SJCRH30 (cell line): ENCODE results near the gene CACNA1A. TPM values are rescaled to one million over a fixed set of nuclear protein-coding genes. Genes with fewer than 3 reads are reported as not detected.

Experiments used
- DNase-seq, 2 experiments: peaks; one replicate each; pipeline ENCODE4 v3.0.0-alpha.2; 2015 to 2020
- H3K27ac ChIP-seq: fragments of 250-450 bp; sonication (Bioruptor Pico); 2 replicates; pipeline ENCODE4 v1.5.1; 2020; ENCODE audit warnings: mild to moderate bottlenecking, moderate library complexity
- H3K27me3 ChIP-seq: fragments of 250-450 bp; sonication (Bioruptor Pico); 2 replicates; pipeline ENCODE4 v1.5.1; 2020; ENCODE audit warnings: mild to moderate bottlenecking, moderate library complexity
- H3K36me3 ChIP-seq: fragments of 250-450 bp; sonication (Bioruptor Pico); 2 replicates; pipeline ENCODE4 v1.5.1; 2020; ENCODE audit warnings: mild to moderate bottlenecking, moderate library complexity
- H3K4me1 ChIP-seq: fragments of 250-450 bp; sonication (Bioruptor Pico); 2 replicates; pipeline ENCODE4 v1.5.1; 2020; ENCODE audit warnings: mild to moderate bottlenecking, moderate library complexity
- H3K4me3 ChIP-seq: fragments of 250-450 bp; sonication (Bioruptor Pico); 2 replicates; pipeline ENCODE4 v1.5.1; 2020; ENCODE audit warnings: mild to moderate bottlenecking, moderate library complexity
- H3K9me3 ChIP-seq: fragments of 250-450 bp; sonication (Bioruptor Pico); replicated peaks from 2 replicates; pipeline ENCODE4 v1.5.1; 2020; ENCODE audit warnings: mild to moderate bottlenecking, moderate library complexity
- total RNA-seq: library from RNA; depleted of rRNA; stranded (reverse); fragments of >200 nt; shearing (Covaris generic); gene quantifications from 2 replicates; pipeline ENCODE4 v1.2.3, GENCODE V29; 2014

The CACNA1A gene
- total RNA-seq, 1 experiment from 2014 or later, result 0.12 TPM

DNA sequence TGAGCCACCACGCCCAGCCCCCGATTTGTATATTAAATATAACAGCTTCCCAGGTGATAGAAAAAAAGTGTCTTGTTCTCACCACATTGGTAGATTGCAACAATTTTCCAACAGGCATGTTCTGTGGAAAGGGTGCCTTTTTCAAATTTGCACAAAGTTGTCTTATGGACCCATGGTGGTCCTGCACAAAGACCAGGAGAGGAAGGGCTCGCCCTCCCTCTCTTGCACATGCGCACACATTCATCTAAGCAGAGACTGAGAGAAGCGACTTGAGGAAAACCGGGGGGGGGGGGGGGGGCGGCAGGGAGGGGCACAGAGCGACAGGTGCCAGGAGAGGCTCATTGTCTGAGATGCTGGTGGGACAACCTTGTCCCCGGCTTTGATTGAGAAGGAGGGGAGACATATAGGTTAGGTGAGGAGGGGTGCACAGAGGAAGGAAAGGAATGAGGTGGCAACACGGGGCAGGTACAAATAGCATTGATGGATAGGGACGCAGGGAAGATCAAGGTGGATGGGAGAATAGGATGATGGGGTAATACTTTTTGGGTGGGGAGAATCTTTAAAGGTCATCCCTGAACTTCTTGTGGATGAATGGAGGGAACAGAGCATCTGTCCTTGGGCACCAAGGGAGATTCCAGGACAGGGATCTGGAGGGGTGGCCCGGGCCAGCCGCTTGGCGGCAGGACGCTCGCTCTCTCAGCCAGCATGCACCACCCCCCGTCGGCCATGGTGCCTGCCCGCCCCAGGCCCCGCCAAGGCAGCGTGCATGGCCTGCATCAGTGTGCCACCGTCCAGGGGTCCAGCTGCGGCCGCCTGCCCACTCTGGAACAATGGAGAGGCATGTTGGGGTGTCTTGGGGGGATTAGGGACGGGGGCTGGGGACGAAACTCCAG lies 280.1 kb downstream of the CACNA1A start:
- no peaks in the 10 kb centered on the region for H3K9me3 ChIP-seq
- no peak overlapping the region for H3K4me3 ChIP-seq
- H3K4me1 ChIP-seq, result no peaks in the 10 kb centered on the region
- H3K27me3 ChIP-seq, result peaks cover 27% of the 10 kb centered on the region
- no peak for DNase-seq
- H3K27ac ChIP-seq, result no peak overlapping the region
- H3K36me3 ChIP-seq, result no peaks in the 10 kb centered on the region

GRCh38 chr19:13225085-13225484 lies 281.2 kb downstream of the CACNA1A start:
- H3K4me3 ChIP-seq, result no peak overlapping the region
- no peaks in the 10 kb centered on the region for H3K36me3 ChIP-seq
- peaks cover 25% of the 10 kb centered on the region for H3K27me3 ChIP-seq
- no peak for DNase-seq
- no peaks in the 10 kb centered on the region for H3K4me1 ChIP-seq
- H3K27ac ChIP-seq, result no peak overlapping the region
- H3K9me3 ChIP-seq, result no peaks in the 10 kb centered on the region

GRCh38 chr19:13220847-13221246 lies 285.4 kb downstream of the CACNA1A start:
- no peak for DNase-seq
- H3K27me3 ChIP-seq, result peaks cover 9% of the 10 kb centered on the region; the same call in 1 of the 2 replicates
- no peaks in the 10 kb centered on the region for H3K4me1 ChIP-seq
- no peak overlapping the region for H3K4me3 ChIP-seq
- no peaks in the 10 kb centered on the region for H3K9me3 ChIP-seq
- H3K36me3 ChIP-seq, result no peaks in the 10 kb centered on the region
- H3K27ac ChIP-seq, result no peak overlapping the region

- H3K27ac ChIP-seq, result no peak overlapping the region
- H3K9me3 ChIP-seq, result no peaks in the 10 kb centered on the region
- no peaks in the 10 kb centered on the region for H3K36me3 ChIP-seq
- no peaks in the 10 kb centered on the region for H3K27me3 ChIP-seq
- H3K4me1 ChIP-seq, result no peaks in the 10 kb centered on the region
- DNase-seq, result no peak
- no peak overlapping the region for H3K4me3 ChIP-seq
Measured at GRCh38 chr19:13215572-13216380, 290.5 kb downstream of the CACNA1A start.

- no peaks in the 10 kb centered on the region; the same call in 1 of the 2 replicates for H3K27me3 ChIP-seq
- no peaks in the 10 kb centered on the region for H3K9me3 ChIP-seq
- H3K4me1 ChIP-seq, result no peaks in the 10 kb centered on the region
- no peaks in the 10 kb centered on the region for H3K36me3 ChIP-seq
- H3K27ac ChIP-seq, result no peak overlapping the region
- DNase-seq, result no peak
- no peak overlapping the region for H3K4me3 ChIP-seq
Measured at GRCh38 chr19:13214036-13214730, 292.1 kb downstream of the CACNA1A start.

DNA sequence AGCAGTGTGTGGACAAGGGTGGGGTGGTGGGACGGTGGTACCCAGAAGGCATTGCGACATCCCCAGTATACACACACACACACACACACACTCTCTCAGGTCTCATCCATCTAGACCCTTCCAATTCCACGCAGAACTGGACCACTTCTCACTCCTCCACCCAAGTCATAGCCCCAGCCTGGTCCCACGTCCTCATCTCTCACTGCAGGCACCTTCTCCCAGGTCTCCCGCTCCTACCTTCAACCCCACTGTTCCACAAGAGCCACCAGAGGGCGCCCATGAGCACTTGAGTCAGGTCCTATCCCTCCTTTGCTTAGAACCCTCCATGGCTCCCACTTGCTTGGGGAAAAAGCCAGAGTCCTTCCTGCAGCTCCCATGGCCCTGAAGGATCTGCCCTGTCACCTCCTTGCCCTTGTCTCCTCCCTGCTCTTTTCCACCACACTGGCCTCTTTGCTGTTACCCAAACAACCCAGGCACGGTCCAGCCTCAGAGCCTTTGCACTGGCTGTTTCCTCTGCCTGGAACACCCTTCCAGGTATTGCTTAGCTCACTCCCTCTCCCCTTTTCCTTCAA lies 293.4 kb downstream of the CACNA1A start:
- DNase-seq, result peak; percentile 78 to 90
- Histone ChIP-seq H3K4me1 (no peaks in the 10 kb centered on the region), H3K27ac (no peak overlapping the region), H3K4me3 (no peak overlapping the region), H3K36me3 (no peaks in the 10 kb centered on the region), H3K27me3 (no peaks in the 10 kb centered on the region; the same call in 1 of the 2 replicates), H3K9me3 (no peaks in the 10 kb centered on the region)

GRCh38 chr19:13211426-13212308 lies 294.6 kb downstream of the CACNA1A start:
- DNase-seq, result no peak
- no peaks in the 10 kb centered on the region for H3K4me1 ChIP-seq
- H3K36me3 ChIP-seq, result no peaks in the 10 kb centered on the region
- H3K4me3 ChIP-seq, result no peak overlapping the region
- no peaks in the 10 kb centered on the region; the same call in 1 of the 2 replicates for H3K27me3 ChIP-seq
- H3K27ac ChIP-seq, result no peak overlapping the region
- no peaks in the 10 kb centered on the region for H3K9me3 ChIP-seq

DNA sequence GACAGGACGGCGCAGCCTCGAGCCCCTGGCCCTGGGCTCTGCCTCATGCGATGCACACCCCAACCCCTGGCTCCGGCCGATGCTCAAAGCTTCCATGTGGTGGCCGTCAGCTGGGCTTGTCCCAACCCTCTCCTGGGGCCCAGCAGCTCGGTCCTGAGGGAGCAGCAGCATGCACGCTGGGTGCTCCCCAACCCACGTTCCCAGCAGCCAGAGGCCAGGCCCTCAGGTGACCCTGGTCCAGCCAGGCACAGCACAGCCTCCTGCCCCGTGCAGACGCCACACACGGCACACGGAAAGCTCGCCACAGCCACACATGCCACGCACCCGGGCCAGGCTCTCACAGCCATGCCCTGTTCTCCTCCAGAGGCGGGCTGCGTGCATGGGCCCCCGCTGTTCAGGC lies 295.3 kb downstream of the CACNA1A start:
- no peak overlapping the region for H3K4me3 ChIP-seq
- H3K4me1 ChIP-seq, result no peaks in the 10 kb centered on the region
- H3K9me3 ChIP-seq, result no peaks in the 10 kb centered on the region
- no peaks in the 10 kb centered on the region for H3K36me3 ChIP-seq
- no peak for DNase-seq
- H3K27ac ChIP-seq, result no peak overlapping the region
- H3K27me3 ChIP-seq, result no peaks in the 10 kb centered on the region; the same call in 1 of the 2 replicates

- no peaks in the 10 kb centered on the region for H3K9me3 ChIP-seq
- no peaks in the 10 kb centered on the region for H3K4me1 ChIP-seq
- DNase-seq, result no peak
- H3K4me3 ChIP-seq, result no peak overlapping the region
- no peaks in the 10 kb centered on the region for H3K36me3 ChIP-seq
- peaks cover 4% of the 10 kb centered on the region for H3K27me3 ChIP-seq
- H3K27ac ChIP-seq, result no peak overlapping the region
Measured at GRCh38 chr19:13210339-13210775, 295.9 kb downstream of the CACNA1A start.

DNA sequence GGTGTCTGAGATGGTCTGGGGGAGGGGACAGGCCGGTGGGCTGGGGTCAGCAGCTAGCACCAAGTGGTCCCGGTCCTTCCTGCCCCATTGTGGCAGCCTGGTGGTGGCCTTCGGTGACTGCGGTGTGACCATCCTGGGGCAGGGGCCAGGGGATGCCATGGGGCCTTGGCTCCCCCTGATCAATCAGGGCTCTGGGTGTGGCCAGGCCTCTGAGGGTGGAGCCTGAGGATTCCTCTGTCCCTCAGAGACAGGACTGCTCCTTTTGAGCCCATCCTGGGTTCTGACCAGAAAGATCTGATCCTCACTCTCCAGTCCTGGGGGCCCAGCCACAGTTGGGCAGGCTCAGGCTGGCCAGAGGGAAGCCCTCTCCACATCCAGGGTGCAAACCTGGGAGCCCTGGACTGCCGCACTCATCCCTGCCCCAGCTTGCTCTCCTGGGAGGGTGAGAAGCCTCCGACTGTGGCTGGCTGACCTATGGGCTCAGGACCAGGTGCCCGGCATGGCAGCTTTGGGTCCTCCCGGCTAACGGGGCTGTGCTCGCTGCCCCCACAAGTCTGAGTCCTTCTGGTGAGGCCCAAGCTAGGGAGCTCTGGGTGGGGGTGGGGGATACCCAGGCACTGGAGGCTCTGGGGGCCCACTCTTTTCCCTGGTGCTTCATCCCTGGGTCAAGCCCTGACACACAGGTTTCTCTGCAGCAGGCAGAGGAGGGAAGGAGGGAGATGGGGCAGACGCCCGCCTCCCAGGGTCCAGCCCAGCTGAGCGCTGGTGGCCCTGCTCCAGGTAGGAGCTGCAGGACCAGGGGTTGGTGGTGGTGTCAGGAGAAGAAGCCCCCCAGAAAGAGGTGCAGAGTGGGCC lies 296.6 kb downstream of the CACNA1A start:
- Histone ChIP-seq H3K4me3 (no peak overlapping the region), H3K27ac (no peak overlapping the region), H3K9me3 (no peaks in the 10 kb centered on the region), H3K27me3 (peaks cover 7% of the 10 kb centered on the region), H3K4me1 (no peaks in the 10 kb centered on the region), H3K36me3 (no peaks in the 10 kb centered on the region)
- no peak for DNase-seq

- Histone ChIP-seq H3K4me3 (no peak overlapping the region), H3K9me3 (no peaks in the 10 kb centered on the region), H3K4me1 (no peaks in the 10 kb centered on the region), H3K27ac (no peak overlapping the region), H3K27me3 (peaks cover 7% of the 10 kb centered on the region), H3K36me3 (no peaks in the 10 kb centered on the region)
- DNase-seq, result no peak
Measured at GRCh38 chr19:13208672-13209483, 297.4 kb downstream of the CACNA1A start.
